Suprapubic skin (tissue), 3 donors: ENCODE data around the gene UBE2J1.

Source experiments
- POLR2AphosphoS5 ChIP-seq, 3 donors: sonication (generic); formaldehyde crosslinking; IDR thresholded peaks; one replicate each; pipeline ENCODE4 v1.6.1; 2017; ENCODE audit warnings: antibody characterized with exemption in 3 of 3
- TF ChIP-seq, protein P1 (sequence below), 2 donors: fragments of 200-600 bp in 1 of 2; fragments of 450-650 bp in 1 of 2; sonication (generic) in 1 of 2; IDR thresholded peaks; one replicate each; pipeline ENCODE4 v1.5.1; 2016 to 2019; ENCODE audit warnings: antibody characterized with exemption in 2 of 2, mild to moderate bottlenecking in 1 of 2, moderate library complexity in 1 of 2

DNA sequence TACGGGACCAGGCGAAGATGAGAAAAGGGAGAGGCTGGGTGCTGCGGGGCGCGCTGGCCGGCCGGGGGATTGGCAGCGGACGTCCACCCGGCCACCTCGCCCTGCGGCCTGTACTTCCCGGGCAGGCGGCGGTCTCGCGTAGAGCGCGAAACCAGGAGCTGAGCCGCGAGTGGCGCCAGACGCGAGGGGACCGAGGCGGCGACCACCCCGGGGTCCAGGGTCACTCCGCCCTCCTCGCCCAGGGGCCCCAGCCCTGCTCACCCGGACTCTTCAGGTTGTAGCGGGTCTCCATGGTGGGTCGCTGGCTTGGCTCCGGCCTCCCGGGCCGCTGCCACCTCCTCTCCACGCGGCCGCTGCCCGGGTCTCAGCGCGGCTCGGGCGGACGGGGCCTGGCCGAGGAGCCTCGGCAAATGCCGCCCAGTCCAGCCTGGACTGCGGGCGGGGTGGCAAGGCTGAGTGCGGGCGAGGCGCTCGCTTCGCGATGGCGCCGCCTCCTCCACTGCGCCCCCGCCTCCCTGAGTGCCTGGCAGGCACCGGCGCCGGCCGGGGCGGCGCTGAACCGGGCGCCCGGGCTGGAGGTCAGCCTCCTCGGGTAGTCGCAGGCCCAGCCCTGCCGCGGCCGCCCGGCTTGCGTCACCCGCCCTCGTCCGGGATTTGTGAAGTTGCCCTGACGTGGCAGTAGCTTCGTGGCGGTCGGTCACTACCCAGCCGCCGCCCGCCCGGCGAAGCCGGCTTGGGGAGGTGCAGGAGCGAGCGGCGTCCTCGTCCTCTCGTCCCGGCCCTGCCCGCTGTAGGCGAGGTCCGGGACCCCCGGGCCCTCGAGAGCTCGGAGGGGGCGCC lies at the start of gene UBE2J1:
- TF ChIP-seq, protein P1, sequence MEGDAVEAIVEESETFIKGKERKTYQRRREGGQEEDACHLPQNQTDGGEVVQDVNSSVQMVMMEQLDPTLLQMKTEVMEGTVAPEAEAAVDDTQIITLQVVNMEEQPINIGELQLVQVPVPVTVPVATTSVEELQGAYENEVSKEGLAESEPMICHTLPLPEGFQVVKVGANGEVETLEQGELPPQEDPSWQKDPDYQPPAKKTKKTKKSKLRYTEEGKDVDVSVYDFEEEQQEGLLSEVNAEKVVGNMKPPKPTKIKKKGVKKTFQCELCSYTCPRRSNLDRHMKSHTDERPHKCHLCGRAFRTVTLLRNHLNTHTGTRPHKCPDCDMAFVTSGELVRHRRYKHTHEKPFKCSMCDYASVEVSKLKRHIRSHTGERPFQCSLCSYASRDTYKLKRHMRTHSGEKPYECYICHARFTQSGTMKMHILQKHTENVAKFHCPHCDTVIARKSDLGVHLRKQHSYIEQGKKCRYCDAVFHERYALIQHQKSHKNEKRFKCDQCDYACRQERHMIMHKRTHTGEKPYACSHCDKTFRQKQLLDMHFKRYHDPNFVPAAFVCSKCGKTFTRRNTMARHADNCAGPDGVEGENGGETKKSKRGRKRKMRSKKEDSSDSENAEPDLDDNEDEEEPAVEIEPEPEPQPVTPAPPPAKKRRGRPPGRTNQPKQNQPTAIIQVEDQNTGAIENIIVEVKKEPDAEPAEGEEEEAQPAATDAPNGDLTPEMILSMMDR (IDR thresholded peaks at IDR 0.05) = no peak
- TF ChIP-seq POLR2AphosphoS5 (IDR thresholded peaks at IDR 0.05) = peak; percentile 10 to 40 (median 25)
